AG04450 (cell line): Measurements from ENCODE around the gene TTLL9. TPM values are rescaled to one million over a fixed set of nuclear protein-coding genes. Genes with fewer than 3 reads are reported as not detected.

Experiments
- CTCF ChIA-PET: fragments of 300-600, 350-600 bp; formaldehyde crosslinking; extraction: SDS; loops from one replicate; lab custom pipeline; 2022; ENCODE audit warnings: antibody characterized with exemption, inconsistent platforms; lab: Charles Lee
- POLR2A ChIA-PET: fragments of 350-600 bp; formaldehyde crosslinking; extraction: SDS; loops from one replicate; lab custom pipeline; 2021; ENCODE audit warnings: antibody characterized with exemption, inconsistent platforms; lab: Yijun Ruan, JAX
- DNase-seq: peaks from one replicate; pipeline ENCODE4 v3.0.0-alpha.2; 2011; ENCODE audit warnings: low read depth, low spot score
- H3K27ac ChIP-seq: one replicate; pipeline ENCODE4 v1.5.1; 2012; ENCODE audit warnings: low read depth, low read length, control low read depth
- H3K27me3 ChIP-seq: one replicate; pipeline ENCODE4 v1.6.0; 2012; ENCODE audit warnings: low read length; ENCODE audit not compliant: control insufficient read depth, insufficient read depth
- H3K4me3 ChIP-seq: 2 replicates; pipeline ENCODE4 v1.5.1; 2011; ENCODE audit warnings: mild to moderate bottlenecking, low read depth, low read length, control low read depth
- H3K9me3 ChIP-seq: 2 replicates; pipeline ENCODE4 v1.5.1; 2012; ENCODE audit warnings: low read length; ENCODE audit not compliant: control insufficient read depth, insufficient read depth
- CTCF ChIP-seq: IDR thresholded peaks from 2 replicates; pipeline ENCODE4 v1.5.1; 2011; ENCODE audit warnings: low read depth, low read length, control low read depth, inconsistent platforms
- polyA plus RNA-seq: library from polyadenylated mRNA; depleted of rRNA; stranded (reverse); fragments of >200 nt; gene quantifications from 2 replicates; pipeline ENCODE4 v1.2.3, GENCODE V29; 2011

Gene TTLL9
- polyA plus RNA-seq, 1 experiment = not detected

GRCh38 chr20:31866221-31866620 lies 4.2 kb upstream of the TTLL9 start:
- Histone ChIP-seq H3K27me3 (peaks cover 62% of the 10 kb centered on the region), H3K4me3 (no peak overlapping the region), H3K27ac (no peak overlapping the region), H3K9me3 (no peaks in the 10 kb centered on the region)
- ChIA-PET POLR2A (no interaction called here), CTCF (interaction anchor here (2.7 kb wide), 1 partner anchor 14 kb away, joined by 14 read pairs; no protein-coding TSS in a partner anchor)
- no peak for TF ChIP-seq CTCF
- no peak for DNase-seq

GRCh38 chr20:31868853-31869672 lies 1.4 kb upstream of the TTLL9 start:
- Histone ChIP-seq H3K27me3 (peaks cover 71% of the 10 kb centered on the region), H3K27ac (no peak overlapping the region), H3K9me3 (no peaks in the 10 kb centered on the region), H3K4me3 (no peak overlapping the region)
- ChIA-PET POLR2A (no interaction called here), CTCF (interaction anchor here (2.7 kb wide), 1 partner anchor 16 kb away, joined by 14 read pairs; no protein-coding TSS in a partner anchor)
- TF ChIP-seq CTCF = no peak
- DNase-seq = no peak

GRCh38 chr20:31869673-31869941 lies 827 bp upstream of the TTLL9 start:
- H3K4me3 ChIP-seq = no peak overlapping the region
- no peak for TF ChIP-seq CTCF
- CTCF ChIA-PET = no interaction called here

GRCh38 chr20:31870726-31871617 lies 538 bp downstream of the TTLL9 start:
- no peaks in the 10 kb centered on the region for H3K9me3 ChIP-seq
- H3K27me3 ChIP-seq = peaks cover 58% of the 10 kb centered on the region
- no peak for TF ChIP-seq CTCF
- H3K27ac ChIP-seq = no peak overlapping the region
- CTCF ChIA-PET = interaction anchor here (1.3 to 1.9 kb wide), 2 partner anchors 18 to 19 kb away, joined by 3 to 10 read pairs; no protein-coding TSS in a partner anchor
- DNase-seq = no peak
- no peak overlapping the region; the same call in 1 of the 2 replicates for H3K4me3 ChIP-seq
- POLR2A ChIA-PET = interaction anchor here (0.5 kb wide), 1 partner anchor 183 kb away, joined by 3 read pairs; no protein-coding TSS in a partner anchor

More at GRCh38 chr20:31869673-31869941, 827 bp upstream of the TTLL9 start:
- POLR2A ChIA-PET = no interaction called here
- H3K27ac ChIP-seq = no peak overlapping the region
- H3K9me3 ChIP-seq = no peaks in the 10 kb centered on the region
- DNase-seq = no peak
- H3K27me3 ChIP-seq = peaks cover 67% of the 10 kb centered on the region
